ENCODE measurements around the gene SNX24.

DNA sequence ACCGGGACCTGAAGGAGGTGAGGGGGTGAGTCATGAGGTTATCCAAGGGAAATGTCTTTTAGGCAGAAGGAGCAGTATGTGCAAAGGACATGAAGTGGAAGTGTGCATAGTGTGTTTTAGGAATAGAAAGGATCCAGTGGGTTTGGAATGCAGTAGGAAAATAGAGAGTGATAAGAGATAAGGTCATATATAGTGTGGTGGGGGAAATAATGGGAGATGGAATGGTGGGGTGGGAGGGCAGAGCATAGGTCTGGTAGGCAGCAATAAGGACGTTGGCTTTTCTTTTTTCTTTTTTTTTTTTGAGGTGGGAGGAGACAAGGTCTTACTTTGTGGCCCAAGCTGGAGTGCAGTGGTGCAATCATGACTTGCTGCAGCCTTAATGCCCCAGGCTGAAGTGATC is 17.8 kb downstream of the SNX24 start:
- TF ChIP-seq CHD2 (IDR thresholded peaks at IDR 0.05; ENCODE audit: low read length, partially characterized antibody): no peak
- TF ChIP-seq, protein P1, sequence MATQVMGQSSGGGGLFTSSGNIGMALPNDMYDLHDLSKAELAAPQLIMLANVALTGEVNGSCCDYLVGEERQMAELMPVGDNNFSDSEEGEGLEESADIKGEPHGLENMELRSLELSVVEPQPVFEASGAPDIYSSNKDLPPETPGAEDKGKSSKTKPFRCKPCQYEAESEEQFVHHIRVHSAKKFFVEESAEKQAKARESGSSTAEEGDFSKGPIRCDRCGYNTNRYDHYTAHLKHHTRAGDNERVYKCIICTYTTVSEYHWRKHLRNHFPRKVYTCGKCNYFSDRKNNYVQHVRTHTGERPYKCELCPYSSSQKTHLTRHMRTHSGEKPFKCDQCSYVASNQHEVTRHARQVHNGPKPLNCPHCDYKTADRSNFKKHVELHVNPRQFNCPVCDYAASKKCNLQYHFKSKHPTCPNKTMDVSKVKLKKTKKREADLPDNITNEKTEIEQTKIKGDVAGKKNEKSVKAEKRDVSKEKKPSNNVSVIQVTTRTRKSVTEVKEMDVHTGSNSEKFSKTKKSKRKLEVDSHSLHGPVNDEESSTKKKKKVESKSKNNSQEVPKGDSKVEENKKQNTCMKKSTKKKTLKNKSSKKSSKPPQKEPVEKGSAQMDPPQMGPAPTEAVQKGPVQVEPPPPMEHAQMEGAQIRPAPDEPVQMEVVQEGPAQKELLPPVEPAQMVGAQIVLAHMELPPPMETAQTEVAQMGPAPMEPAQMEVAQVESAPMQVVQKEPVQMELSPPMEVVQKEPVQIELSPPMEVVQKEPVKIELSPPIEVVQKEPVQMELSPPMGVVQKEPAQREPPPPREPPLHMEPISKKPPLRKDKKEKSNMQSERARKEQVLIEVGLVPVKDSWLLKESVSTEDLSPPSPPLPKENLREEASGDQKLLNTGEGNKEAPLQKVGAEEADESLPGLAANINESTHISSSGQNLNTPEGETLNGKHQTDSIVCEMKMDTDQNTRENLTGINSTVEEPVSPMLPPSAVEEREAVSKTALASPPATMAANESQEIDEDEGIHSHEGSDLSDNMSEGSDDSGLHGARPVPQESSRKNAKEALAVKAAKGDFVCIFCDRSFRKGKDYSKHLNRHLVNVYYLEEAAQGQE (IDR thresholded peaks at IDR 0.05): no peak
- TF ChIP-seq, protein P2, sequence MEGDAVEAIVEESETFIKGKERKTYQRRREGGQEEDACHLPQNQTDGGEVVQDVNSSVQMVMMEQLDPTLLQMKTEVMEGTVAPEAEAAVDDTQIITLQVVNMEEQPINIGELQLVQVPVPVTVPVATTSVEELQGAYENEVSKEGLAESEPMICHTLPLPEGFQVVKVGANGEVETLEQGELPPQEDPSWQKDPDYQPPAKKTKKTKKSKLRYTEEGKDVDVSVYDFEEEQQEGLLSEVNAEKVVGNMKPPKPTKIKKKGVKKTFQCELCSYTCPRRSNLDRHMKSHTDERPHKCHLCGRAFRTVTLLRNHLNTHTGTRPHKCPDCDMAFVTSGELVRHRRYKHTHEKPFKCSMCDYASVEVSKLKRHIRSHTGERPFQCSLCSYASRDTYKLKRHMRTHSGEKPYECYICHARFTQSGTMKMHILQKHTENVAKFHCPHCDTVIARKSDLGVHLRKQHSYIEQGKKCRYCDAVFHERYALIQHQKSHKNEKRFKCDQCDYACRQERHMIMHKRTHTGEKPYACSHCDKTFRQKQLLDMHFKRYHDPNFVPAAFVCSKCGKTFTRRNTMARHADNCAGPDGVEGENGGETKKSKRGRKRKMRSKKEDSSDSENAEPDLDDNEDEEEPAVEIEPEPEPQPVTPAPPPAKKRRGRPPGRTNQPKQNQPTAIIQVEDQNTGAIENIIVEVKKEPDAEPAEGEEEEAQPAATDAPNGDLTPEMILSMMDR (IDR thresholded peaks at IDR 0.05): no peak
